NCI-H187 (cell line): Measurements from ENCODE around the gene PCDHGA3.
"Not testable (repeated sequence)": the region's sequence is repeated elsewhere in the genome, so short reads cannot be mapped to it uniquely, and the experiment has no call there.

Experiments used
- DNase-seq, 2 experiments: peaks; one replicate each; lab custom pipeline; 2025; lab: John Stamatoyannopoulos, UW

PCDHGA3 gene

GRCh38 chr5:141343242-141343952 is at the start of gene PCDHGA3:
Gene PCDHGA3, plus strand, starts transcription at chr5:141343829. Its CDS starts 205 bp downstream, at chr5:141344034.
- DNase-seq, result no peak

GRCh38 chr5:141298376-141298775 is 45.3 kb upstream of the PCDHGA3 start:
- DNase-seq, result no peak

- no peak for DNase-seq
Observed at GRCh38 chr5:141303756-141304155, 39.9 kb upstream of the PCDHGA3 start, which contains the start of gene SLC25A2. Gene SLC25A2, minus strand, starts transcription at chr5:141304049. Its CDS starts 184 bp downstream, at chr5:141303865.

GRCh38 chr5:141306630-141307029 is 37.0 kb upstream of the PCDHGA3 start:
- DNase-seq, result no peak

- no peak for DNase-seq
Observed at GRCh38 chr5:141313711-141314110, 29.9 kb upstream of the PCDHGA3 start.

GRCh38 chr5:141316963-141317362 is 26.7 kb upstream of the PCDHGA3 start:
- DNase-seq, result not testable (repeated sequence)

- no peak for DNase-seq
Observed at GRCh38 chr5:141319202-141319601, 24.4 kb upstream of the PCDHGA3 start.

GRCh38 chr5:141319699-141320098 is 23.9 kb upstream of the PCDHGA3 start:
- DNase-seq, result no peak

GRCh38 chr5:141320225-141321169 is 23.1 kb upstream of the PCDHGA3 start, which contains the start of gene TAF7:
Gene TAF7, minus strand, starts transcription at chr5:141320784. Its CDS starts 740 bp downstream, at chr5:141320044.
- DNase-seq, result peak; percentile 74 to 78

GRCh38 chr5:141322261-141322660 is 21.4 kb upstream of the PCDHGA3 start:
- DNase-seq, result no peak

GRCh38 chr5:141326088-141326854 is 17.4 kb upstream of the PCDHGA3 start:
- peak; percentile 52 to 64 for DNase-seq

- no peak for DNase-seq
Observed at GRCh38 chr5:141328231-141328630, 15.4 kb upstream of the PCDHGA3 start.

GRCh38 chr5:141330299-141331080 is 13.1 kb upstream of the PCDHGA3 start, which contains the start of gene PCDHGA1:
Gene PCDHGA1, plus strand, starts transcription at chr5:141330514.
- no peak for DNase-seq

- not testable (repeated sequence) for DNase-seq
Observed at GRCh38 chr5:141332571-141332970, 11.1 kb upstream of the PCDHGA3 start.

GRCh38 chr5:141338538-141339306 is 4.9 kb upstream of the PCDHGA3 start, which contains the start of gene PCDHGA2:
Gene PCDHGA2, plus strand, starts transcription at chr5:141338760.
- no peak for DNase-seq

- DNase-seq, result not testable (repeated sequence)
Observed at GRCh38 chr5:141340781-141341354, 2.8 kb upstream of the PCDHGA3 start.

GRCh38 chr5:141342773-141343172 is 856 bp upstream of the PCDHGA3 start:
- no peak for DNase-seq

- no peak for DNase-seq
Observed at GRCh38 chr5:141343953-141344463, 379 bp downstream of the PCDHGA3 start.

- DNase-seq, result no peak
Observed at GRCh38 chr5:141345327-141345726, 1.7 kb downstream of the PCDHGA3 start.
